ENCODE data around the gene DNAJC22.

- TF ChIP-seq, protein P1, sequence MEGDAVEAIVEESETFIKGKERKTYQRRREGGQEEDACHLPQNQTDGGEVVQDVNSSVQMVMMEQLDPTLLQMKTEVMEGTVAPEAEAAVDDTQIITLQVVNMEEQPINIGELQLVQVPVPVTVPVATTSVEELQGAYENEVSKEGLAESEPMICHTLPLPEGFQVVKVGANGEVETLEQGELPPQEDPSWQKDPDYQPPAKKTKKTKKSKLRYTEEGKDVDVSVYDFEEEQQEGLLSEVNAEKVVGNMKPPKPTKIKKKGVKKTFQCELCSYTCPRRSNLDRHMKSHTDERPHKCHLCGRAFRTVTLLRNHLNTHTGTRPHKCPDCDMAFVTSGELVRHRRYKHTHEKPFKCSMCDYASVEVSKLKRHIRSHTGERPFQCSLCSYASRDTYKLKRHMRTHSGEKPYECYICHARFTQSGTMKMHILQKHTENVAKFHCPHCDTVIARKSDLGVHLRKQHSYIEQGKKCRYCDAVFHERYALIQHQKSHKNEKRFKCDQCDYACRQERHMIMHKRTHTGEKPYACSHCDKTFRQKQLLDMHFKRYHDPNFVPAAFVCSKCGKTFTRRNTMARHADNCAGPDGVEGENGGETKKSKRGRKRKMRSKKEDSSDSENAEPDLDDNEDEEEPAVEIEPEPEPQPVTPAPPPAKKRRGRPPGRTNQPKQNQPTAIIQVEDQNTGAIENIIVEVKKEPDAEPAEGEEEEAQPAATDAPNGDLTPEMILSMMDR (conservative IDR thresholded peaks at IDR 0.05; ENCODE audit: low read length): no peak
- TF ChIP-seq EZH2phosphoT487 (IDR thresholded peaks at IDR 0.05; ENCODE audit: borderline replicate concordance, low read depth, low read length): no peak
These were observed 17.9 kb upstream of the DNAJC22 start for GRCh38 chr12:49328816-49329215.
